Hindlimb muscle (tissue), 1 donor: ENCODE data around the gene ATG14. TPM values are rescaled to one million over a fixed set of nuclear protein-coding genes. Genes with fewer than 3 reads are reported as not detected.
"Not testable (repeated sequence)": the region's sequence is repeated elsewhere in the genome, so short reads cannot be mapped to it uniquely, and the experiment has no call there.

Experiments used
- DNase-seq: peaks from one replicate; pipeline ENCODE4 v3.0.0-alpha.2; 2013
- polyA plus RNA-seq: library from polyadenylated mRNA; unstranded; fragments of 120-200 nt; gene quantifications from one replicate; pipeline ENCODE4 v1.2.1, GENCODE V29; 2013; ENCODE audit not compliant: insufficient read length

The ATG14 gene
- polyA plus RNA-seq, 1 donor = 18.1 TPM

DNA sequence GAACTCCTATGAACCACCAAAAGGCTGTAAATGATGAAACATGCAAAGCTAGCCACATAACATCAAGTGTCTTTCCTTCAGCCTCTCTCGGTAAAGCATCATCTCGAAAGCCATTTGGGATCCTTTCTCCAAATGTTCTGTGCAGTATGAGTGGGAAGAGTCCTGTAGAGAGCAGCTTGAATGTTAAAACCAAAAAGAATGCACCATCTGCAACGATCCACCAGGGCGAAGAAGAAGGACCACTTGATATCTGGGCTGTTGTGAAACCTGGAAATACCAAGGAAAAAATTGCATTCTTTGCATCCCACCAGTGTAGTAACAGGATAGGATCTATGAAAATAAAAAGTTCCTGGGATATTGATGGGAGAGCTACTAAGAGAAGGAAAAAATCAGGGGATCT is 61.2 kb downstream of the ATG14 start:
- no peak for DNase-seq

DNA sequence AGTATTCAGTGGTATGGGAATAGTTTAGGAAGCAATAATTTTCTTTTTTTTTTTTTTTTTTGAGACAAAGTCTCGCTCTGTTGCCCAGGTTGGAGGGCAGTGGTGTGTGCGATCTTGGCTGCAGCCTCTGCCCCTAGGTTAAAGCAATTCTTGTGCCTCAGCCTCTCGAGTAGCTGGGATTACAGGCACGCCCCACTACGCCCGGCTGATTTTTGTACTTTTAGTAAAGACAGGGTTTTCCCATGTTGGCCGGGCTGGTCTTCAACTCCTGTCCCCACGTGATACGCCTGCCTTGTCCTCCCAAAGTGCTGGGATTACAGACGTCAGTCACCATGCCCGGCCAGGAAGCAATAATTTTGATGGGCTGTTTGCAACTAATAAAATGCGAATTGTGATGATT is 62.1 kb downstream of the ATG14 start:
- no peak for DNase-seq

DNA sequence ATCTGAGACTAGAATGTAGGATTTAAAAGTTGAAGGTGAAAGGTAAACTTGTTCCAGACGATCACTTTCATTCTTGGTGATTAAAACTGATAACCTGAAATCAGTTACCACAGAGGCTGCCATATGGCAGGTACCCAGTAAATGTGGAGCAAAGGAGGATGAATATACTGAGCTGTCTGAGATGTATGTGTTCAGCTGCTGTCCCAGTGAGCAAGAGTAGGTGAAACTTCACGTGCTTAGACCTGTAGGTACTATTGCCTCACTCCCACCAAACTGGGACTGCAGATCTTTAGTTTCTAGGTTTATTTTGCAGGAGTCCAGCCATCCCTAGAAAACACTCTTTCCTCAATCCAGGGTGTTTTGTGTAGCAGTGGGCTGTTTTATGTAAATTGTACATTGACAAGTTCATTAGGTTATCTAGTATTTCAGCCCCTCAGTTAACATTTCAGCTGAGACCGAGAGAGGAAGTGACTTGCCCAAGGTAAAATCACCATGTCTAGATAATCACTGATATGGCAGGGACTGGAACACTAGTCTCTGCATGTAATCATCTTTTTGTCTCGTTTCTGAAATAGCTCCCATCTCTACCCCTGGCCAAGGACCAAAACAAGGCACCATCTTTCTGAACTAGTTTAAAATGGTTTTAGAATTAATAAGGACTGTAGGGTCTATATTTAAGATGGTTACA is 62.7 kb downstream of the ATG14 start:
- no peak for DNase-seq

DNA sequence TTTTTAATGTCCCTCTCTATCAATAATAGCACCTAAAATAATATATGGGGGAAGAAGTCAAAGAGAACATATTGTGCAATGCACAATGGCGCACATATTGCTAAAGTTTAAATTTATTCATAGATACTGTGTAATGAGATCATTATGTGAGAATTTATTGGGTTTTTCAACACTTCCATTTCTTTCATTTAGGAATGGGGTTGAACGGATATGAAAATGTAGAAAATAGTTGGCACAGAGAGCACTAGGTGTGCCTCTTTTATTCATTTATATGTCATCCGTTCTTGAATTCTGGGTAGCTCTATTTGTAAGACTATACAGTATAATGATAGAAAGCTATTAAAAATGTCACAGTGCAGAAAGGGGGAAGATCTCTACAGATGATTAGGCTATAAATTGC is 63.9 kb downstream of the ATG14 start:
- DNase-seq = no peak

DNA sequence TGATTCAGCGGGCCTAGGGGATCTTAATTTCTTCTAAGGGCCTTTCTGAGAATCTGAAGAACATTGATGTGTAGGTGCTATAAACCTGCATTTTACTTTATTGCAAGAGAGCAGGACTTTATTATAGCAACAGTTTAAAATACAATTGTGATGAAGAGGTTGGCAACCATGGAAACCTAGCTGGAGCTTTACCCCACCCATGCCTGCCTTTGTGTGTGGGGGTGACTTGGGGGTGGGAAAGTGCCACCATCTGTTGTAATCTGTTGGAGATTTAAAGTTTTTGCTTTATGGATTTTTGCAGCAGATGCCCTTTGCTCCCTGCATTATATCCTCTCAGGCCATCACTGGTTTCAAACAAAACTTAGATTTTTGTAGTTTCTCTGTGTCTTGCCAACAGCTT is 64.6 kb downstream of the ATG14 start:
- DNase-seq = no peak

DNA sequence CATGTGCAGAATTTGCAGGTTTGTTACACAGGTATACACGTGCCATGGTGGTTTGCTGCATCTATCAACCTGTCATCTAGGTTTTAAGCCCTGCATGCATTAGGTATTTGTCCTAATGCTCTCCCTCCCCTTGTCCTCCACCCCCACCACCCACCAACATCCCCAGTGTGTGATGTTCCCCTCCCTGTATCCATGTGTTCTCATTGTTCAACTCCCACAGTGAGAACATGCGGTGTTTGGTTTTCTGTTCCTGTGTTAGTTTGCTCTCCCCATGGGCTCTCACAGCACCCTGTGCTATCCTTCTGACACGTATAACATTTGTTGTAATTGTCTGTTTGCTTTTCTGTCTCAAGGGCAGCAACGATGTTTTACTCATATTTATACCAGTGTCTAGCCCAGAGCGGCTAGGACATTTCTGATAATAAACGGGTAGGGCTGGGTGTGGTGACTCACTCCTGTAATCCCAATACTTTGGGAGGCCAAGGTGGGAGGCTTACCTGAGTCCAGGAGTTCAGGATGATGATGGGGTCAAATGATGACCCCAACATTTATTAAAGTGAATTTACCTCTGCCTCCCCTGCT is 67.0 kb downstream of the ATG14 start:
- not testable (repeated sequence) for DNase-seq

DNA sequence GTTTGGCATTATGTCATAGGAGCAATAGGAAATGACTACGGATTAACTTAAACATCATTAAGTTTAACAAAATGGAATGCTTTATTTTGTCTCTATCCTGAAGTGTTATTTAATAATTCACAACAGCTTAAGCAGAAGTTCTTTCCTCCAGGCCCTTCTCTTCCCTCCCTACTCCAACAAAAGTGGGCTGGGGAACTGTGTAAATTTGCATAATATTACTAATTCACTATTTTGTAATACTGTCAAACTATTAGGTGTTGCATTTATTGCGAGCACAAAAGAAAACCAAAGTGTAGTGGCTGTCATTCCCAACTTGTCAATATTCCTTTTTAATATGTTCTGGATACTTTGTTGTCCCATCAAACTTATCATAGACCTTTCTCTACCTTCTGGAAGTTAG is 69.8 kb downstream of the ATG14 start:
- DNase-seq = no peak

DNA sequence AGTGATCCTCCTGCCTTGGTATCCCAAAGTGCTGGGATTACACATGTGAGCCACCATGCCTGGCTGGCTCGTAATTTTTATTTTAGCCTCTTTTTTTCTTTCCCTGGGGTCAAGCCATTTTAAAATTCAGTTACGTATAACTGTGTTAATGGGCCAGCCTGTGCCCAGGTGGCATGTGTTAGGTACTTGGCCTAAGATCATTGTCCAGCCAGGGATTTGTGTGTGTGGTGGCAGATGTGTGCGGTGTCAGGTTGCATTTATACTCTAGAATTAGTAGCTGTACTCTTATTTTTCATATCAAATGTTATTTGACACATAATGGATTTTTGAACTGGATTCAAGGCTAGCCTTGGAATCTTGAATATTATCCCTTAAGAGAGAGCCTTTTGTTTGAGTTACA is 71.1 kb downstream of the ATG14 start:
- DNase-seq = no peak

DNA sequence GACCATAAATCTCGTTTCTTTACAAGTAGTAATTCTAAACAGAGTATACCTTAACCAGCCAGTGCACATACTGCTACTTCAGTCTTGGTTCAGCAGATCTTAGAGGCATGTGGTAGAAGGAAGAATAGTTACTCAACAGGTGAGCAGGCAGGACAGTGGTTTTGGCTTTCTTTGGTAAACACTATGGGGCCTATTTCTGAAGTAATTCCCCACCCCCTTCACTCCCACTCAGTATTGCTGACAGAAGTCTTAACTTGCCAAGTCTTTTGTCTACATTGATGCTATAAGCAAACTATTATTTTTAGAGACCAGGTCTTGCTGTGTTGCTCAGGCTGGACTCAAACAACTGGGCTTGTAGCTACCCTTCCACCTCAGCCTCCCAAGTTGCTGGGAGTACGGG is 71.9 kb downstream of the ATG14 start:
- no peak for DNase-seq

DNA sequence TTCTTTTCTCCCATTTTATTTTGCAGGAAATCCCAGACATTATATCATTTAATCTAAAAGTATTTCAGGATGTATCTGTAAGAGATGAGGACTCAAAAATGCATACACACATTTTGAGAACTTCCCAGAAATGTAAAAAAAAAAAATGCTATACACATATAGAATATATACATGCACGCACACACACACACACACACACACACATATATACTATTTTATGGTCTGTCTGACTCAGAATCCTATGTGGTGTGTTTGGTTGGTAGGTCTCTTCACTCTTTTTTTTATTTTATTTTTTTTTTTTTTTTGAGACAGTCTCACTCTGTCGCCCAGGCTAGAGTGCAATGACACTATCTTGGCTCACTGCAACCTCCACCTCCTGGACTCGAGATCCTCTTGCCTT is 74.9 kb downstream of the ATG14 start:
- no peak for DNase-seq

DNA sequence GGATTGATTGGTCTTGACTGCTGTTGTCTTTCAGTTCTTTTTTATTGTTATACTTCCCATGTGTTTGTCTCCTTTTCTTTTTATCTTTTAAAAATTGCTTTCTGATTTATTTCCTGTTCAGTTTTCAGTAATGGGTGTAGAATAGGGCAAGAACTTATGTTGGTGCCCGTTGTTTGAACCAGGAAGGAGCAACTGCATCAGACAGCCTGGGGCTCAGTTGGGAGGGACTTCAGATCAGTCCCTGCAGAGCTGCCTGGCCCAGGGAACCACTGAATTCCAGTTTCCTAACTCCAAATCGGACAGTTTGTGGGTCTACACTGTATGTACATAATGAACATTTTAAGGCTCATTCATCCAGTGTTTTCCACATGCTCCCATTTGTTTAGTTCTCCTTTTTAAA is 75.5 kb downstream of the ATG14 start:
- no peak for DNase-seq

DNA sequence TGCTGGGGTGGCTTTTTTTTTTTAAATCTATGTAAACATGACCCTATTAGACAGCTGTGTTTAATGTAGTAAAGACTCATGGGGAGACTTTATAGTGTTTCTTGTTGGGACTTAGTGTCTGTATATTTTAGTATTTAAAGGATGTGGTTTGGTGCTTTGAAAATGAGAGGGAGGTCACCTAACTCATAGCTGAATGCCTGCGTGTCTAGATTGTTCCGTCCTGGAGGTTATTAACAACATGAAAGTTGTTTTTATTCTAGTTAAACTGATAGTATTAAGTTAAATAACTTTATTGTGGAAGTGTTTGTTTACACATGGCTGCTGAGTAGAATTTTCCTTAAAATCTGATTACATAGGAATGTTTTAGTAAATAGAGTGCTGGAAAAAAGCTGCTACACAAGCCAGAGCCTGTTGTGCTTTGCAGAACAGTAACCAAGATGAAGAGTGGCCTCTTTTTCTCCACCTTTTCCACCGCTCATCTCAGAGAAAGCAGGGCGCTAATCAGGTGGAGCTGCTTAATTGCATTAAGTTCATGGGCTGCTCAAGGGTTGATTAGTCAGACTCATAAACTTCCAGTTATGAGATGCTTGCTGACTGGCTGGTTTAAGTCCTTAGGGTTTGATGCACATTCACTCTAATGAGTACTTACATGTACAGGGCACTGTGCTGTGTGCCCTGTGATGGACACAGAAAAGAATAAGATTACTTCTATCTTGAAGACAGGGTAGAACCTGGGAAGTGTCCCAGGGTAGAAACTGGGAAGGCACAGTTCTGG is 77.7 kb downstream of the ATG14 start:
- no peak for DNase-seq

DNA sequence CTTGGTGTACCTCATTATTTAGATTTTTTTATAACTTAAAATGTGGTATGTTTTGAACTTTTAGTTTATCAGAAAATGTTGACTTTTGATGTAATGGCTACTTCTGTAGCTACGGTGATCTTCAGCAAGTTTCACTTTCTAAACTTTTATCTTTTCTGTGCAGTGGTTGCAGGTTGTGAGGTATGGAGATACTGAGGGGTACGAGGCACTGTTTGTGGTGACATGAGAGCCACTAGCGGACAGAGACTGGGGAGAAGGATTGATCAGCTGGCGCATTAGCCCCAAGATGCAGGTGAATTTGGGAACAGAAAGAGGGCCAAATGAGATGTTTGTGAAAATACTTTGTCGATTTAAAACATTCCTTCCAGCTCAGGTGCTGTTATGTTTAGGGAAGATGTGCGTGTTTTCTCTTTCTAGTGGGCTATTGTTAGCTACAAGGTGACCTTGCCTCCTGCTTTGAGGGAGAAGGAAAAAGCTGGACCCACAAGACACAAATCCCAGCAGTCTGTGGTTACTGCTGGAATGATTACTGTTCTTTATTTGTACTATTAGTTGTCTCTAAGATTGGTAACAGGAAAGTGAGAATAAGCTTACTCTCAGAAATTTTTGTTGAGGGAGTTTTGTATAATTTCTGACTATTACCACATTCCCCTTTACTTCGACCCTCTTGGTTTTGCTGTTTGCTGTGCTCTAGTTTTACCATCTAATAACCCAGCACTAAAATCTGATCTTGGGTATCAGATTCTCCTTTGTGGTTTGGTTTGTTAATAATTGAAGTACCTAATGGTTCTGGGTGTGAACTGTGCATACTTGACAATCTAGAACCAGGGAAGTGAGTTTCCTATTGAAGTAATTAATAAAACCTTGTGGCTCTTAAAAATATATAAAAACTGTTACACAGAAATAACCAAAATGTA is 78.7 kb downstream of the ATG14 start:
- no peak for DNase-seq

DNA sequence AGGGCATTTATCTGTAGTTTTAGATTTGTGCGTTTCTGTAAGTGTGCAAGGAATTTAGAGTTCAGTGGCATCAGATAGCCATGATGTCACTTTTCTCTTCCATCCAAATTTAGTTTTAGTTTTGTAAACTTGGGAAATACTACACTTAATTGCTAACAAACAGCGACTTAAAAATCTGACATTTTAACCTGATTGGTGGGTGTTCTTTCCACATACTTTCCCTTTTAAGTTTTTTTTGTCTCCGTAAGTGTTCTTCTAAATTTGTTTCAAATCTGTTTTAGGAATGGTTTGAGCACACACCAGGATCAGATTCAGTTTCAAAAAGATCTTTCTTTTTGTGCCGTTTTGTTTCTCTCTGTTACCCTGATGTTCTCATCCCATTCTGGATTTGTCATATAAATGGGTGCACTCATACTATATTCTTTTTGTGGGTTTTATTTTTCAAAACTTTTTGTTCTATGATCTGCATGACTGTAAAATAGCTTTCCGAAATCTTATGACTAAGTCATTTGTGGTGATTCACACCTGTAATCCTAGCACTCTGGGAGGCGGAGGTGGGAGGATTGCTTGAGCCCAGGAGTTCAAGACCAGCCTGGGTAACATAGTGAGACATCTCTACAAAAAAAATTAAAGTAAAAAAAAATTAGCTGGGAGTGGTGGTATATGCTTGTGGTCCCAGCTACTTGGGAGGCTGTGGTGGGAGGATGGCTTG is 81.5 kb downstream of the ATG14 start:
- peak; percentile 18 for DNase-seq

DNA sequence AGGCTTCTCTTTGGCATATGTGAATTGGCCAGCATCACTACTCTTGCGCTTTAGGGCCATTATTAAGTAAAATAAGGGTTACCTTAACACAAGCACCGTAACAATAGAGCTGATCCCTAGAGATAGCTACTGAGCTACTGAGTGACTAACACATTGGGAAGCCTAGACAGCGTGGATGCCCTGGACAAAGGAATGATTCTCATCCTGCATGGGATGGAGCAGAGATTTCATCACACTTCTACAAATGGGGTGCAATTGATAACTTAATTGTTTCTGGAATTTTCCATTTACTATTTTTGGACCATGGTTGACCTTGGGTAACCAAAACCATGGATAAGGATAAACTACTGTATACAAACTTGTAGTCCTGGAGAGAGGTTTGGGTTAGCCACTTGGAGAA is 83.3 kb downstream of the ATG14 start:
- DNase-seq = no peak

DNA sequence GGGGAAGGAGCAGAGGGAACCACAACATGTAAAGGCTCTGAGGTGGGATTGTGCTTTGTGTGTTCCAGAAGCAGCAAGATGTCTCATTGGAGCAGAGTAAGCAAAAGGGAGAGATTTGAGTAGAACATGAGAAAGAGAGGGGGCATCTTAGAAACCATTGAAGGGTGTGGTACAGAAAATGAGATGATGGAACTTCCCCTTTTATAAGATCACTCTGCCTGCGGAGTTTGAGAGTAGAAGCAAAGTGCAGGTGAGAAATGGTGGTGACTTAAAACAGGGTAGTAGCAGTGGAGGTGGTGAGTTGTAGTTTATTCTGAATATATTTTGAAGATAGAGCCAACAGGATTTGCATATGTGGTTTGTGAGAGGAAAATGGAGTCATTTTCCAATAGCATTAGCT is 84.5 kb downstream of the ATG14 start:
- no peak for DNase-seq

DNA sequence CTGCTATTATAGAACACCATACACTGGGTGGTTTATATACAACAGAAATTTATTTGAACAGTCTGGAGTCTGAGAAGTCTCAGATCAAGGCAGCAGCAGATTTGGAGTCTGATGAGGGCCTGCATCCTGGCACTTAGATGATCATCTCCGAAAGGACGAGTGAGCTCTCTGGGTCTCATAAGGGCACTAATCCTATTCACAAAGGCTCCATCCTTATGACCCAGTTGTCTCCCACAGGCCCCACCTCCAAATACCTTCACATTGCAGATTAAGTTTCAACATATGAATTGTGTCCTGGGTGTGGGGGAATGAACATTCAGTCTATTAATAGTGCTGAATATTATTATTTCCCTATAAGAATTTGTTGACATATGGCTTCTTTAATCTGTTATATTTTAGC is 86.8 kb downstream of the ATG14 start:
- no peak for DNase-seq

DNA sequence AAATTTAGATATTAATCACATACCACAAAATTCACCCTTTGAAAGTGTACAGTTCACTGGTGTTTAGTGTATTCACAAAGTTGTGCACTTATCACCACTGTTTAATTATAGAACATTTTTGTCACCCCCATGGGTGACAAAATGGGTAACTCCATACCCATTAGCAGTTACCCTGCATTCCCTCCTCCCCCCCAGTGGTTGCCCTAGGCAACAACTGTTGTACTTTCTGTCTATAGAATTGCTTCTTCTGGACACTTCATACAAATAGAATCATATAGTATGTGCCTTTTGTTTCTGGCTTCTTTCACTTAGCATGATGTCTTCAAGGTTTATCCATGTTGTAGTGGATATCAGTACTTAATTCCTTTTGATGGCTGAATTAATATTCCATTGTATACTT is 87.7 kb downstream of the ATG14 start:
- DNase-seq = no peak

DNA sequence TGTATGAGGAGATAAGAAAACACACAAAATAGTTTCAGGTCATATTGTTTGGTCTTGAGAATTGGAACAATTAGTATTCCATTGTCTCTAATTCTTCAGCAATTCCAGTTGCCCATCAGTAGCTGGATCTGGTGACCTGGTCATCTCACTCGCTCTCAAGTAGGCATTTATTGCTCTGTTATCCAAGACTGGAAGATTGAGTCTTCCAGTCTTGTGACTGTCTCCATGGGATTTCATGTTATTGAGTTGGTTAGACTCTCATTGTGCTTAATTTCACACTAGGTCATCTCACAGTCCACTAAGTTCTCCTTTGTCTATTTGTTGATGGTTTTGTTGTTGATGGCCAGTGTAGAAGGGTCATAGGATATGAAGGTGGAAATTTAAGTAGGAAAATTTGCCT is 92.9 kb downstream of the ATG14 start:
- no peak for DNase-seq

DNA sequence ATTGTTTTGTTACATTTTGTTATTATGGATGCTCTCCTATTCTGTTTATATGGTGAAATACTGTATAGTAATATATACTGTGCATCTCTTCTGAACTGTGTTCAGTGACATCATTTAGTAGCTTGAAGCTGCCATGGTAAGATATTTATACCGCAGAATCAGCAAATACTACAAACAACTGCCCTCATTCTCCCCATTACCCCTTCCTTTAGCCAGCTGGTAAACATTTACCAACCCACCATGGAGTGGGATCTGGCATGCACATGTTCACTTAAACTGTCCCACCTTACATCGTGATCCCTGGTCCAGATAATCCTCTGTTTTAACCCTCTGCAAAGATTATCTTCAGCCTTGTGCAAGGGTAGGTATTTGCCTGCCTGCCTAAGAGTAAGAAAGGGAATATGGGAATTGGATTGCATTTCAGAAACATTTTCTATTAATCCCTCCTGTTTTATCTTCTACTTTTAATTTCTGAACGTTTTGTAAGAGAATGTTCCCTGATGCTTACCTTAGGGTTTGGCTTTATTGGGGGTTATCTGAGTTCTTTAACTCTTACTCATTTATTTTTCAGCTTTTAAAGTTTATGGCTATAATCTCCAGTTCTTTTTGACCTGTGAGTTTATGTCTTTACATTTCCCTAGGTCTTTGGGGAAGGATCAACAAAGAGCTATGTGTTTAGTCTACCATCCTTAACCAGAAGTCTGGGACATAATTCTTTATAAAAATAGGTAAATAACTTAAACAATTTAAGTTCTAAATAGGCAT is 93.9 kb downstream of the ATG14 start:
- no peak for DNase-seq

DNA sequence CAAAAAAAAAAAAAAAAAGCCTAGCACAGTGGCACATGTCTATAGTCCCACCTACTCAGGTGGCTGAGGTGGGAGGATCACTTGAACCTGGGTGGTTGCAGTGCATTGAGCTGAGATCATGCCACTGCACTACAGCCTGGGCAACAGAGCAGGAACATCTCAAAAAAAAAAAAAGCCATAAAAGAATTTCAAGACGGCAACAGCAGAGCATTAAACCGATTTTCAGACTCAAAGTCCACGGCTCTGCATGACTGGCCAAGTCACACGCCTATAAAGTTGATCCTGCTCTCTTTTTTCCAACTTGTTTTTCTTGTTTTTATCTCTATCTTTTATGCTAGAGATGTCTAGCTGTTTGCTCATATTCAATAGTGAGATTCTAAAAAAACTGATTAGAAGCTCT is 95.1 kb downstream of the ATG14 start:
- DNase-seq = no peak
